Heart left ventricle (tissue), 16 donors: ENCODE data around the gene ERP27. TPM values are rescaled to one million over a fixed set of nuclear protein-coding genes. Genes with fewer than 3 reads are reported as not detected.

ENCODE experiments used
- ATAC-seq, 4 donors: fragments of 200-7000 bp; cut with Tn5 transposase; one replicate each; pipeline ENCODE4 v1.9.1; 2020 to 2022; ENCODE audit warnings: moderate library complexity in 4 of 4, mild to moderate bottlenecking in 3 of 4, moderate number of reproducible peaks in 1 of 4
- DNase-seq, 5 donors: peaks; one replicate each; pipeline ENCODE4 v3.0.0-alpha.2; 2020
- H3K27ac ChIP-seq, 12 donors: fragments of 200-600 bp; sonication (generic) in 4 of 12; one replicate each; pipeline versions ENCODE4 v1.5.0 to v1.8.0; 2016 to 2022; ENCODE audit warnings: mild to moderate bottlenecking in 2 of 12
- H3K27me3 ChIP-seq, 9 donors: fragments of 200-600 bp; sonication (generic) in 2 of 9; one replicate each; pipeline versions ENCODE4 v1.5.1 to v1.8.0; 2016 to 2022; ENCODE audit warnings: mild to moderate bottlenecking in 3 of 9
- H3K36me3 ChIP-seq, 9 donors: fragments of 200-600 bp; sonication (generic) in 2 of 9; one replicate each; pipeline versions ENCODE4 v1.5.0 to v1.8.0; 2018 to 2022; ENCODE audit warnings: mild to moderate bottlenecking in 2 of 9
- H3K4me1 ChIP-seq, 12 donors: fragments of 200-600 bp; sonication (generic) in 4 of 12; one replicate each; pipeline versions ENCODE4 v1.5.0 to v1.8.0; 2016 to 2022; ENCODE audit warnings: mild to moderate bottlenecking in 3 of 12
- H3K4me3 ChIP-seq, 12 donors: fragments of 200-600 bp; sonication (generic) in 4 of 12; one replicate each; pipeline versions ENCODE4 v1.5.0 to v1.8.0; 2017 to 2022; ENCODE audit warnings: mild to moderate bottlenecking in 9 of 12, moderate library complexity in 4 of 12
- H3K9me3 ChIP-seq, 12 donors: fragments of 200-600 bp; sonication (generic) in 4 of 12; one replicate each; pipeline versions ENCODE4 v1.5.0 to v1.8.0; 2016 to 2022; ENCODE audit warnings: mild to moderate bottlenecking in 1 of 12
- CTCF ChIP-seq, 12 donors: fragments of 200-600 bp; sonication (generic) in 4 of 12; IDR thresholded peaks; one replicate each; pipeline versions ENCODE4 v1.5.0 to v1.8.0; 2018 to 2022; ENCODE audit warnings: antibody characterized with exemption in 12 of 12, mild to moderate bottlenecking in 5 of 12
- POLR2A ChIP-seq, 2 donors: fragments of 450-650 bp; IDR thresholded peaks; one replicate each; pipeline ENCODE4 v1.6.1; 2017; ENCODE audit warnings: antibody characterized with exemption in 2 of 2, mild to moderate bottlenecking in 2 of 2, moderate library complexity in 2 of 2
- WGBS, 4 donors: extraction: QIAGEN DNeasy Blood & Tissue Kit in 2 of 4; methylation state at CpG; one replicate each; pipeline versions ENCODE4 v1.1.5 to v1.1.7; 2013 to 2018; 5-methylcytosine and 5-hydroxymethylcytosine counted together
- intact Hi-C, 10 donors: fragments of 100-400 bp; cut with DNase I; formaldehyde crosslinking; loops; one replicate each; pipeline versions ENCODE4 v1.11.1 to v1.14.2; 2022
- polyA plus RNA-seq, 2 donors: library from polyadenylated mRNA; stranded (reverse); fragments of 200-250 nt; gene quantifications; one replicate each; pipeline ENCODE4 v1.2.3, GENCODE V29; 2013
- total RNA-seq, 9 donors: library from RNA; depleted of rRNA in 2 of 9; stranded (reverse); fragments of >200 nt in 2 of 9; fragmentation: NEBNext Ultra II Directional in 3 of 9; extraction: Animal tissue kit (Norgen Biotek cat#: 25700) in 3 of 9; gene quantifications; one replicate each; pipeline versions ENCODE4 v1.1.0 to v1.2.4, GENCODE V29; 2016 to 2023
- donor health status: ischemic (EF 13 %, LVEDD 7.1; RV severe dilation, severe dysfunction).
- donor health status: healthy with polysubstance abuse.
- donor health status: DM: no; HTN: yes; CAD: no.
- donor health status: DM: no; HTN: no; CAD: no.
- donor health status: ischemic (EF 25% LVEDD 6.9; RV normal size, moderate dysfunction).
- donor health status: ischemic (EF 25% LVEDD 5.7; RV mildly dilated, moderate dysfunction).
- donor health status: healthy.
- donor health status: DM: yes; HTN: yes; CAD: no.
- donor health status: ischemic (EF 35%, LVEDD 5.7; RV mildly dilated, moderate dysfunction).
- donor health status: nonischemic (EF 11% LVEDD 7.7; RV severe dilation, severe dysfunction).
- donor health status: DM: yes; HTN: yes; CAD: no.
- donor health status: PGD.
- donor health status: ischemic (EF 29% LVEDD 5.4; RV normal size, mild dysfunction).
- donor health status: nonischemic (EF 23%, LVEDD 6.1; RV moderate dilation, normal function).

The ERP27 gene
- total and polyA plus RNA-seq, 11 donors: 0.12 to 0.93 (median 0.22) TPM; not detected in 2

DNA sequence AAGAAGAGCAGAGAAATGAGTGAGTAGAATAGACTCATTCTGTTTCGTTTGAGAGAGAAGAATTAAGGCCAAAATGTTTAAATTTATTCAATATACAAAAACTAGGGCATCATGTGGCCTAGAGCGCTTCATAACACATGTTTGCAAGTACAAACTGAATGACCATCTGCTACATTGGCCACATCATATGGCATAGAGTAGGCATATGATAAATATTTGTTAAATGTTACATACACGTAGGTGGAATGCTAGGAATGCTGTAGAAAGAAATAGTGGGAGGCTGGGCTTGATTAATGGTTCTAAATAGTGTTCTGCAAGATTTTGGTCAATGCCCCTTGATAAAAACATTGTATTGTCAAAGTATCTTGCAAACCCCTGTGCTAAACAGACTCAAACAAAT is 63.5 kb downstream of the ERP27 start:
- Histone ChIP-seq H3K36me3 (peaks cover 0 to 6% (median 0%) of the 10 kb centered on the region in 9 donors), H3K27ac (no peak overlapping the region), H3K9me3 (no peaks in the 10 kb centered on the region), H3K4me1 (peaks cover 0 to 6% (median 0%) of the 10 kb centered on the region in 12 donors), H3K4me3 (no peak overlapping the region), H3K27me3 (no peaks in the 10 kb centered on the region)
- TF ChIP-seq POLR2A (IDR thresholded peaks at IDR 0.05) (no peak), CTCF (IDR thresholded peaks at IDR 0.05) (no peak)
- intact Hi-C loops: no loop called here
- DNase-seq (no peak), ATAC-seq (no peak)
- 79 to 89% (median 82%) methylated on average over 3 of the region's 3 CpGs for WGBS, 4 donors

DNA sequence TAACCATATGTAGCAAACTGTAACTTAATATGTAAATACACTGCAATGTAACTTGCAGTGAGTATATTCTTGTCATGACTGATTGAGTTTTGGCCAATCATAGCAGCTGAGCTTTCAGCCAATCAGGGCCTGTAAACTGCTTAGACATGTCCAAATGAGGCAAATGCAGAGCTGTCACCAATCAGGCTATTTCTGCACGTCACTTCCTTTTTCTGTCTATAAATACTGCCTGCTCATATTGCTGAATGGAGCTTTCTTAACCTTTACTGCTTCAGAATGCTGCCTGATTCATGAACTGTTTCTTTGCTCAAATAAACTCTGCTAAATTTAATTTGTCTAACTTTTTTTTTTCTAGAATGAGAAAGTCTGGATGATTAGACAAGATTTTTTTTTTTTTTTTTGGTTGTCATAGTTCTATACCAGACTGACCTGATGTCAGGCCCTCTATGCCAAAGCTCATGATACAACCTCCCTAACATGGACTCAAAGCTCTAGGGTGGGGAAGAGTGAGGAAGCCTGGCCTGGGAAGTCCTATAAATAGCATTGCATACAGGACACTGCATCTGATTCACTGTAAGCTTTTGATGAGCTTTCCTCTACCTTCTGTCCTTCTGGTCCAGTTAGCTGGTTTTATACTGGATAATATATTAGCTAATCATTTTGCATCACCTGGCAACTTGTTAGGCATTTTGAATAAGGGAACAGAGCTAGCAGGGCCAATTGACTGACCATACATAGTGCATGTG is 64.7 kb downstream of the ERP27 start:
- TF ChIP-seq POLR2A (IDR thresholded peaks at IDR 0.05): no peak
- ATAC-seq (peak in 3 of 4 donors; percentile 37 to 67 (median 52)), DNase-seq (no peak)
- Histone ChIP-seq H3K4me1 (peaks cover 0 to 6% (median 0%) of the 10 kb centered on the region in 12 donors), H3K4me3 (no peak overlapping the region), H3K27ac (no peak overlapping the region), H3K27me3 (no peaks in the 10 kb centered on the region), H3K9me3 (no peaks in the 10 kb centered on the region), H3K36me3 (no peaks in the 10 kb centered on the region)
- intact Hi-C loops: no loop called here
- 35 to 54% (median 35%) methylated on average over 1 of the region's 1 CpG for WGBS, 4 donors

DNA sequence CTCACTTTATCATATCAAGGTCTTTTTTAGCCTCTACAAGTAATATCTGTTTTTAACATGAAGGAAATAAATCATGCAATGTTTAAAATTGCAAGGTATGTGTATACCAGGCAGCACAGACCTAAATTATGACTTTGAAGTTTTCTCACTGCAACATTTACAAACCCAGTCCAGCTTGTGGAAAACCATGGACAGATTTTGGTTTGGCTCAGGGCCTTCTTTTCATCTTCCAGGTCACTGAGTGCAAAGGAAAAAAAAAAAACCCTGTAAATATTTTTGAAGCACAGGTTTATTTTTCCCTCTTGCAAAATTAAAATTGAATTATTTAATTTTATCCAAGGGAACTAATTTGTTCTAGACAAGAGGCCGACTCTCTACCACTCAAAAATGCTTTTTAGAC is 66.5 kb downstream of the ERP27 start:
- Histone ChIP-seq H3K36me3 (no peaks in the 10 kb centered on the region), H3K9me3 (peaks cover 0 to 5% (median 0%) of the 10 kb centered on the region in 12 donors), H3K27me3 (no peaks in the 10 kb centered on the region), H3K4me1 (peaks cover 0 to 6% (median 0%) of the 10 kb centered on the region in 12 donors), H3K27ac (no peak overlapping the region), H3K4me3 (no peak overlapping the region)
- TF ChIP-seq CTCF (IDR thresholded peaks at IDR 0.05) (no peak), POLR2A (IDR thresholded peaks at IDR 0.05) (no peak)
- intact Hi-C loops: no loop called here
- WGBS, 4 donors: 93 to 99% (median 95%) methylated on average over 1 of the region's 1 CpG
- no peak for DNase-seq
- ATAC-seq: no peak

- DNase-seq (no peak), ATAC-seq (no peak)
- Histone ChIP-seq H3K4me3 (no peak overlapping the region), H3K9me3 (peaks cover 0 to 8% (median 0%) of the 10 kb centered on the region in 12 donors), H3K4me1 (peaks cover 0 to 6% (median 0%) of the 10 kb centered on the region in 12 donors), H3K27me3 (no peaks in the 10 kb centered on the region), H3K36me3 (no peaks in the 10 kb centered on the region), H3K27ac (no peak overlapping the region)
- intact Hi-C loops: no loop called here
- 80 to 97% (median 96%) methylated on average over 1 of the region's 1 CpG for WGBS, 4 donors
- TF ChIP-seq POLR2A (IDR thresholded peaks at IDR 0.05) (no peak), CTCF (IDR thresholded peaks at IDR 0.05) (no peak)
Measured at GRCh38 chr12:14871247-14871646, 67.1 kb downstream of the ERP27 start.
